HG02970 (cell line): ENCODE results near the gene ZFHX3.
"Not testable (repeated sequence)": the region's sequence is repeated elsewhere in the genome, so short reads cannot be mapped to it uniquely, and the experiment has no call there.

ENCODE experiments used
- ATAC-seq: cut with Tn5 transposase; IDR thresholded peaks from one replicate; pipeline ENCODE4 v1.9.1; 2021; ENCODE audit warnings: mild to moderate bottlenecking, moderate library complexity, moderate number of reproducible peaks; ENCODE audit not compliant: unreplicated experiment, low FRiP score

Gene ZFHX3

GRCh38 chr16:73025151-73025855 lies 22.6 kb downstream of the ZFHX3 start:
- ATAC-seq: no peak

GRCh38 chr16:73024571-73025105 lies 23.3 kb downstream of the ZFHX3 start:
- ATAC-seq: no peak

DNA sequence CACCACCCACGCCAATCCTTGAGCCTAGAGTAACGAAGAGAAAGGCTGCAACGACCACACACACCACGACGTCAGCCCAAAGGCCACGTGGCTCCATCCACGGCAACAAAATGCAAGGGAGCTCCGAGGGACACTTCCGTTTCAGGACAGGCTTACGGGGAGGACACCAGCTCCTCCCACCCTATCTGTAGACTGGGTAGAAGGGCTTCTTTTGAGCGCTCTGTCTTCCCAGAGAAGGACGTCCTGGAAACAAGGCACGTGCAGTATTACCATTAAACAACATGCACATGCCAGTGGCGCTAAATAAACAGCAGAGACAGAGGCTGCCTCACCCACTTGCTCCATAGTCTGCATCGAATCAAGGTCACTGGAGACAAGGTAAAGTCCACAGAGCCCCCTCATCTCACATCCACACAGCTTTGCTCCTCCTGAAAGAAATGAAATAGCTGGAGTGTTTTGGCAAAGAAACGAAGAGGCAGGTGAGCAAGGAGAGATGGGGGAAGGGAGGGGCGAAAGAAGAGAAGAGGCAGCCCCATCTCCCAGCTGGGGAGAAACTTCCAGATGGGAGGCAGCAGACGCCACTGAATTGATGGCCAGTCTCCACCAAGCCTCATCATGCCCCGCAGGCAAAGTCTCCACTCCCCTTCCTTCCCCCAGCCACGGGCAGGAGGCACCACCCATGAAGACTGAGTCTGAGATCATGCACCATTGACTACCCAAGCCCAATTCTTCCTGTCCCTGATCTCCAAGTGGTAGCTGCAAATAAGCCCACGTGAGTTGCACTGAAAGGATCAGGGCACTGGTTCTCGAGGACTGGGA lies 24.0 kb downstream of the ZFHX3 start:
- no peak for ATAC-seq

DNA sequence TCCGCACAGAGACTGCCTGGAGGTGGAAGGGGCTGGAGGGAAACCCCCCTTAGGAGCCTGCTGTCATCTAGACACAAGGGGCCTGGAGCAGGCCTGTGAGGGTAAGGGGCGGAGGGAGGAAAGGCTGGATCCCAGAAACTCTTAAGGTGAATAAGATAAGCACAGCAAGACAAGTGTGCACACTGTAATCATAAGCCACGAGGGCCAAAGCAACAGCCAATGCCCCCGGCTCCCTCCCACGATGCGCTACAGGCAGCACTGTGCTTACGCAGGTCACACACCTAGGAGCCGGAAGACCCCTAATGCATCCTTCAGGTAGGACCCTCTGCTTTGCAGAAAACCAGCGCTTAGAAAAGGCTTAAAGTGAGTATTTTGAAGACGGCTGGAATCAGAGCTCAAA lies 24.6 kb downstream of the ZFHX3 start:
- no peak for ATAC-seq

DNA sequence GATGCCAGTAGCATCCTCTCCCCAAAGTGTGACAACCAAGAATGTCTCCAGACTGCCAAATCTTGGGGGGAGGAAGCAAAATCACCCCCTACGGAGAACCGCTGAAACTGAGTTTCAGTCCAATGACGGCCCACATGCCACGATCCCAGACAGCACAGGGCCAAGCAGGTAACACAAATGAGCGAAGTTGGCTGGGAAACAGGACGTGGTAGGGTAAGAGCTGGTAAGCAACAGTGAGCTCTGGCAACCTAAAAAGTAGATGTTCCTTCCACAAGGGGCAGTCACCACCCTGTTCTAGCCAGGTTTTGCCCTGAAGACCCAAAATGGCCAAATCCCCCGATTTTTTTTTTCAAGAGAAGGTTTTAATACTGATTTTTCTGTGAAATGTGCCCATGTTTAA lies 25.4 kb downstream of the ZFHX3 start:
- no peak for ATAC-seq

GRCh38 chr16:73021866-73022495 lies 25.9 kb downstream of the ZFHX3 start:
- ATAC-seq: no peak

GRCh38 chr16:73020409-73020884 lies 27.5 kb downstream of the ZFHX3 start:
- no peak for ATAC-seq

- ATAC-seq: no peak
These were observed 28.2 kb downstream of the ZFHX3 start for GRCh38 chr16:73019457-73020362.

DNA sequence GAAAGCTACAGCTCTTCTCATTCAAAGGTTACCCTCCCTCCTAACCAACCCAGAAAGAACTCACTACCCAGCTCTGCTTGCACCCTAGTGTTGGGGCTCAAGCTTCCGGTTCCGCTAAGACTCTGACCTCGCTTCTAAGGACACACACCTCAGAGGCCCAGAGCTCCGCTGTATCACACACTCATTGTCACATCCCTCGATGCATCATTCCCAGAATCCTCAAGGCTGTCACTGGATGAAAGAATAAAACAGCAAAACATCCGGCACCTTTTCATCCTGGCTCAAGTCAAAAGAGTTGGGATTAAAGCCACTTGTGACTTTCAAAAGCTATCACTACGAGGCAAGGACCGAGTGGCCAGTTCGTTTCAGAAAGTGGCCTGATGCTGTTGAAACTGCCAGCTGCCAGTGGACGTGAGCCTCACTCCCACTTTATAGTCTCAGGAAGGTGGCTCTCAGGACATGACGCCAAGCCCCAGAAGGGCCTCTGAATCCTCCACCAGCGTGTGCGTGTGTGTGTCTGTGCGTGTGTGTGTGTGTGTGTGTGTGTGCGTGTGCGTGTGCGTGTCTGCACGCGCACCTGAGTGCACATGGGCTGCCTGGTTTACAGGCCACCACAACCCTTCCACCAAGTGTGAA lies 29.0 kb downstream of the ZFHX3 start:
- ATAC-seq: no peak

DNA sequence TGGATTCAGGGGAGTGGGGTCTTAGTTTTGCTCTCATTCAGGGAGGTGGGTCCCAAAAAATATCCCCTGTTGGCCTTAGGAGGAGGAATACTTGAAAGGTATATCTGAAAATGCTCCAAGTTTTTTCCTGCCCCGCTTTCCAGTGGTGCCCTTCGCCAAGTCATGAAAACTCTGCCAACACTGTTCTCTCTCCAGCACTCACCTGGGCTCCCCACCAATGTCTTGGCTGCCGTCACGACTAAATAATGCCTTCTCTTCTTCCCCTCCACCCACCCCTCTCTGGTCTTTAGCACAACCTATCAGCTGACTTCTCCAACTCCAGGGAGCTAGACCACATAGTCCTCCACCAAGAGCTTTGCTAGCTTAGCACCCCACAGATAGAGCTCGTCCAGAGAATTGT lies 30.6 kb downstream of the ZFHX3 start:
- ATAC-seq: no peak

GRCh38 chr16:73016488-73016830 lies 31.5 kb downstream of the ZFHX3 start:
- ATAC-seq: no peak

GRCh38 chr16:73015612-73016487 lies 32.1 kb downstream of the ZFHX3 start:
- peak; percentile 85 for ATAC-seq

DNA sequence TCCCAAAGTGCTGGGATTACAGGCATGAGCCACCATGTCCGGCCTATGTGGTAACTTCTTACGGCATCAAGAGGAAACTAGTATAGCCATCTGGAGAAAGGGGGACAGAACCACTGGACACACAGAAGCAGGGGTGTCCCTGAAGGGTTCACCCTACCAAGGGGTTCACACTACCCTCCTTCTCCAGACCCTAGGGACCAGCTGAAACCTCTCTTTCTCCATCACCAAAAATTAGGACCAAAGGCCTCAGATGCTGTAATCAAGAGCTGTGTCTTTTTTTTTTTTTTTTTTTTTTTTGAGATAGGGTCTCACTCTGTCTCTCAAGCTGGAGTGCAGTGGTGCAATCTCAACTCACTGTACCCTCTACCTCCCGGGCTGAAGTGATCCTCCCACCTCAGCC lies 33.2 kb downstream of the ZFHX3 start:
- ATAC-seq: no peak

DNA sequence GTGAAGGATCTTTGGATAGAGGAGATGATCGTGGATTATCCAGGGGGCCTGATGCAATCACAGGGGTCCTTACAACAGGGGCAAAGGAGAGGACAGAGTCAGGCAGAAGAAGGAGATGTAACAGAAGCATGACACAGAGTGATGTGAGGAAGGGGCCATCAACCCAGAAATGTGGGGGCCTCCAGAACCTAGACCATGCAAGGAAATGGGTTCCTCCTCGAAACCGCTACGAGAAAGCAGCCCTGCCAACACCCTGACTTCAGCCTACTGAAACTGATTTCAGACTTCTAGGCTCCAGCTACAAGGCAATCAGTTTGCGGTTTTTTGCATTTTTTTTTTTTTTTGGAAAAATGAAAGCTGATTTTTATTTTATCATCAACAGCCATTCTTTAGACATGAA lies 34.0 kb downstream of the ZFHX3 start:
- no peak for ATAC-seq

DNA sequence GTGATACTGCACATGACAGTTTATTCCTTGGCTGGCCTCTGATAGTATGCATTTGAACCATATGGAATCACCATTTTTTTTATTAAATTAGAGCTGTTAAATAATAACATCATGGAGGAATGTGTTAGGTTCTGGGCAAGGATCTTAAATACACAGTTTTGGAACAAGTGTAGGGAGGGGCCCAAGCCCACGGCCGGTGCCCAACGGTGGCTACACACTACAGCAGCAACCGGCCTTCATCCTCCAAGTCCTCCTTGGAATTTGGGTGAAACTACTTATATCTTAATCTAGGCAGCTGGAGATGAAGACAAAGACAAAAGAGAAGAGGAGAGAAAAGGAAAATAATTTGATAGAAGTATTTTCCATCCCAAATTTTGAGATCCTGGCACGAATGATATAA lies 35.6 kb downstream of the ZFHX3 start:
- no peak for ATAC-seq

GRCh38 chr16:73011926-73012325 lies 36.0 kb downstream of the ZFHX3 start:
- no peak for ATAC-seq

- ATAC-seq: no peak
These were observed 37.7 kb downstream of the ZFHX3 start for GRCh38 chr16:73010150-73010676.

DNA sequence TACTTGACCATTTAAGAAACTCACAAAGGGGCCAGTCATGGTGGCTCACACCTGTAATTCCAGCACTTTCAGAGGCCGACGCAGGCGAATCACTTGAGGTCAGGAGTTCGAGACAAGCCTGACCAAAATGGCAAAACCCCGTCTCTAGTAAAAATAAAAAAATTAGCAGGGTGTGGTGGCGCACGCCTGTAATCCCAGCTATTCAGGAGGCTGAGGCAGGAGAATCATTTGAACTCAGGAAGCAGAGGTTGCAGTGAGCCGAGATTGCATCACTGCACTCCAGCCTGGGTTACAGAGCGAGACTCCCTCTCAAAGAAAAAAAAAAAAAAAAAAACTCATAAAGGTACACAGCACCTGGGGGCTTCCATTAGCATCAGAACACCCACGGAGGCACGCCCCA lies 38.2 kb downstream of the ZFHX3 start:
- not testable (repeated sequence) for ATAC-seq

DNA sequence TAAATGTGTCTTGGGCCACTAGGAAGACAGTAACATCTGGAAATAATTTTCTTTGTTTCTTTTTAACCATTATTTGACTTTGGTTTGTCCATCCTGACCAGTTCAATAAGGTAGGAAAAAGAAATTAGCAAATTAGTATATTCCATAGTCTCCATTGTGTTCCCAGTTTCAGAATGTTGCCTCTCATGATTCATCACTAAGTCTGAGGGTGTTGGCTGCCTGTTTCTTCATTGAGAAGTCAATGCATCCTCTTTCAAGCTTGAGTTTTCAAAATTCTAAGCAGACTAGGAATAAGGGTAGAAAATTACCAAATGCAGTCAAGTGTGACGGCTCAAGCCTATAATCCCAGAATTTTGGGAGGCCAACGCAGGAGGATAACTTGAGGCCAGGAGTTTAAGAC lies 41.9 kb downstream of the ZFHX3 start:
- ATAC-seq: no peak
